ENCODE measurements around the gene CACFD1. TPM values are rescaled to one million over a fixed set of nuclear protein-coding genes. Genes with fewer than 3 reads are reported as not detected.
A peak's percentile ranks its signal among the peaks of the same experiment; 100 is the strongest.

The CACFD1 gene
- total and polyA plus RNA-seq, 2 donors (not counting 1 experiment from before 2014, with no cell fraction given), result 27.4 to 31.1 TPM

GRCh38 chr9:133475292-133476012 lies 15.7 kb downstream of the CACFD1 start:
- H3K4me3 Mint-ChIP-seq, result no peak overlapping the region
- ChIA-PET POLR2A (interaction anchor here (0.5 to 0.8 kb wide), 2 partner anchors 13 to 528 kb away, joined by 4 to 5 read pairs; no protein-coding TSS in a partner anchor), CTCF (no interaction called here)
- H4K20me1 ChIP-seq (ENCODE audit: control insufficient read depth, insufficient read depth, low read length, poor library complexity, severe bottlenecking), result peaks cover 69% of the 10 kb centered on the region
- H3K27me3 Mint-ChIP-seq, result no peaks in the 10 kb centered on the region
- H3K9ac ChIP-seq (ENCODE audit: low read length), result no peak overlapping the region
- H3K27ac ChIP-seq (ENCODE audit: low read length in 2 of 2), result no peak overlapping the region
- H3K4me2 ChIP-seq (replicated peaks; ENCODE audit: low read depth, low read length, poor library complexity, severe bottlenecking), result no peak overlapping the region
- peaks cover 38% of the 10 kb centered on the region for H3K4me1 Mint-ChIP-seq
- H3K79me2 ChIP-seq (ENCODE audit: control insufficient read depth, insufficient read depth, low read length), result peaks cover 33% of the 10 kb centered on the region
- no peak for TF ChIP-seq CTCF (IDR thresholded peaks at IDR 0.05)
- TF ChIP-seq EZH2 (IDR thresholded peaks at IDR 0.05; ENCODE audit: borderline replicate concordance, insufficient read depth, low read depth, low read length, poor library complexity, severe bottlenecking), result no peak
- H3K27ac Mint-ChIP-seq, result peak overlapping the region; percentile 63
- 92% methylated on average over 26 of the region's 27 CpGs for WGBS (ENCODE audit: insufficient coverage)
- DNase-seq, result no peak
- peaks cover 0 to 62% of the 10 kb centered on the region in 2 experiments for H3K36me3 ChIP-seq (replicated peaks in 1 of 2; ENCODE audit: control extremely low read depth in 1 of 2, control insufficient read depth in 1 of 2, extremely low read depth in 1 of 2, insufficient read depth in 2 of 2, low read length in 1 of 2)
- H3K27me3 ChIP-seq (replicated peaks in 1 of 4; ENCODE audit: control extremely low read depth in 1 of 4, control insufficient read depth in 3 of 4, insufficient read depth in 4 of 4, low read length in 3 of 4), result no peaks in the 10 kb centered on the region
- ATAC-seq (ENCODE audit: low read depth), result no peak
- H3K9me3 Mint-ChIP-seq (ENCODE audit: insufficient read depth), result no peaks in the 10 kb centered on the region
- H2AFZ ChIP-seq (ENCODE audit: insufficient read depth, low read depth, low read length, poor library complexity, severe bottlenecking), result no peak overlapping the region
- H3K4me3 ChIP-seq (ENCODE audit: control extremely low read depth in 1 of 5, extremely low read depth in 1 of 5, insufficient read depth in 1 of 5, low read depth in 2 of 5, low read length in 4 of 5), result no peak overlapping the region
- peaks cover 31 to 62% of the 10 kb centered on the region in 2 donors for H3K4me1 ChIP-seq (ENCODE audit: control insufficient read depth in 2 of 2, insufficient read depth in 2 of 2, low read length in 2 of 2)
- intact Hi-C loops (cut with micrococcal nuclease), result loop anchor here (5.0 to 10.0 kb wide), 2 partner anchors 128 to 361 kb away; partner anchors contain the start of genes MED22 and RPL7A
- no peaks in the 10 kb centered on the region for H3K9me3 ChIP-seq (ENCODE audit: control extremely low read depth in 1 of 3, control insufficient read depth in 2 of 3, insufficient read depth in 1 of 3, low read length in 2 of 3)
